ENCODE data around the gene DECR2.
A peak's percentile ranks its signal among the peaks of the same experiment; 100 is the strongest.

Gene DECR2

DNA sequence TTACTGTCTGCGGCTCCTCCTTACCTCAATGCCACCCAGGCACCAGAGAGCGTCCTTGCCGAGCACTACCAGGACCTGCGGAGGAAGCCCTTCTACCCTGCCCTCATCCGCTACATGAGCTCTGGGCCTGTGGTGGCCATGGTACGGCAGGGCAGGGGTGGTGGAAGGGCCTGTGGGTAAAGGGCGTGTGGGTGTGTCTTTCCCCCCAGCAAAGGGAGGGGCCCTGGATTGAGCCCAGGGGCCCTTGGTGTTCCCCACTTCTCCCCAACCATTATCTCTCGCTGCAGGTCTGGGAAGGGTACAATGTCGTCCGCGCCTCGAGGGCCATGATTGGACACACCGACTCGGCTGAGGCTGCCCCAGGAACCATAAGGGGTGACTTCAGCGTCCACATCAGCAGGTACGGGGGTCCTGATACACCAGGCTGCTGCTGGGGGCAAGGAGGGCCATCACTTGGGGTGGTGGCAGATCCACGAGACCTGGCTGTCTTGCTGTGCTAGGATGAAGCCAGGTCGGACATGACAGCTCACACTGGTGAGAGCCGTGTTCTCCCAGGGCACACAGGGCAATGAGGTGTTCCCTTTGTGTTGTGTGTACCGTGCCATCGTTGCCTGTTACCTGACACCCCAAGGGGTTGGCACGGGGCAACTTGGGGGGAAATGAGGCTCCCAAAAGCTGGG lies 2.2 kb upstream of the DECR2 start:
- POLR2A ChIA-PET: interaction anchor here (0.6 to 1.1 kb wide), 2 partner anchors 27 to 88 kb away, joined by 3 to 4 read pairs; no protein-coding TSS in a partner anchor
- CTCF ChIA-PET: interaction anchor here (0.6 to 1.3 kb wide), 3 partner anchors 8 to 60 kb away, joined by 3 to 5 read pairs (median 5); no protein-coding TSS in a partner anchor
- Histone ChIP-seq H3K4me3 (ENCODE audit: low read depth, low read length) (no peak overlapping the region), H3K9me3 (ENCODE audit: control insufficient read depth, insufficient read depth, low read depth, low read length) (no peaks in the 10 kb centered on the region), H3K4me1 (ENCODE audit: control insufficient read depth, insufficient read depth, low read length) (no peaks in the 10 kb centered on the region), H3K36me3 (ENCODE audit: control insufficient read depth in 2 of 2, insufficient read depth in 1 of 2, low read length in 2 of 2) (peaks cover 0 to 27% of the 10 kb centered on the region in 2 experiments; a peak in 2 of 3 replicates), H3K27ac (ENCODE audit: extremely low read depth, low read depth, low read length) (no peak overlapping the region)
- no peak for TF ChIP-seq KLF8 (tag by site-specific recombination; IDR thresholded peaks at IDR 0.05)
- peak; percentile 16; the same call in 1 of the 2 replicates for TF ChIP-seq GLIS2 (tag by site-specific recombination; IDR thresholded peaks at IDR 0.05)
- TF ChIP-seq ZNF341 (tag by site-specific recombination; IDR thresholded peaks at IDR 0.05; ENCODE audit: low read depth): no peak
- no peak for TF ChIP-seq ZNF138 (tag by site-specific recombination; IDR thresholded peaks at IDR 0.05; ENCODE audit: borderline replicate concordance)
- no peak for TF ChIP-seq YY2 (tag by site-specific recombination; IDR thresholded peaks at IDR 0.05)
- TF ChIP-seq, protein P1, sequence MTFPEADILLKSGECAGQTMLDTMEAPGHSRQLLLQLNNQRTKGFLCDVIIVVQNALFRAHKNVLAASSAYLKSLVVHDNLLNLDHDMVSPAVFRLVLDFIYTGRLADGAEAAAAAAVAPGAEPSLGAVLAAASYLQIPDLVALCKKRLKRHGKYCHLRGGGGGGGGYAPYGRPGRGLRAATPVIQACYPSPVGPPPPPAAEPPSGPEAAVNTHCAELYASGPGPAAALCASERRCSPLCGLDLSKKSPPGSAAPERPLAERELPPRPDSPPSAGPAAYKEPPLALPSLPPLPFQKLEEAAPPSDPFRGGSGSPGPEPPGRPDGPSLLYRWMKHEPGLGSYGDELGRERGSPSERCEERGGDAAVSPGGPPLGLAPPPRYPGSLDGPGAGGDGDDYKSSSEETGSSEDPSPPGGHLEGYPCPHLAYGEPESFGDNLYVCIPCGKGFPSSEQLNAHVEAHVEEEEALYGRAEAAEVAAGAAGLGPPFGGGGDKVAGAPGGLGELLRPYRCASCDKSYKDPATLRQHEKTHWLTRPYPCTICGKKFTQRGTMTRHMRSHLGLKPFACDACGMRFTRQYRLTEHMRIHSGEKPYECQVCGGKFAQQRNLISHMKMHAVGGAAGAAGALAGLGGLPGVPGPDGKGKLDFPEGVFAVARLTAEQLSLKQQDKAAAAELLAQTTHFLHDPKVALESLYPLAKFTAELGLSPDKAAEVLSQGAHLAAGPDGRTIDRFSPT (tag by site-specific recombination; IDR thresholded peaks at IDR 0.05): 0 out of 2 replicates have a peak, but pooled peaks have one; percentile 3
- TF ChIP-seq ZNF707 (tag by site-specific recombination; IDR thresholded peaks at IDR 0.05): no peak
- TF ChIP-seq, protein P2, sequence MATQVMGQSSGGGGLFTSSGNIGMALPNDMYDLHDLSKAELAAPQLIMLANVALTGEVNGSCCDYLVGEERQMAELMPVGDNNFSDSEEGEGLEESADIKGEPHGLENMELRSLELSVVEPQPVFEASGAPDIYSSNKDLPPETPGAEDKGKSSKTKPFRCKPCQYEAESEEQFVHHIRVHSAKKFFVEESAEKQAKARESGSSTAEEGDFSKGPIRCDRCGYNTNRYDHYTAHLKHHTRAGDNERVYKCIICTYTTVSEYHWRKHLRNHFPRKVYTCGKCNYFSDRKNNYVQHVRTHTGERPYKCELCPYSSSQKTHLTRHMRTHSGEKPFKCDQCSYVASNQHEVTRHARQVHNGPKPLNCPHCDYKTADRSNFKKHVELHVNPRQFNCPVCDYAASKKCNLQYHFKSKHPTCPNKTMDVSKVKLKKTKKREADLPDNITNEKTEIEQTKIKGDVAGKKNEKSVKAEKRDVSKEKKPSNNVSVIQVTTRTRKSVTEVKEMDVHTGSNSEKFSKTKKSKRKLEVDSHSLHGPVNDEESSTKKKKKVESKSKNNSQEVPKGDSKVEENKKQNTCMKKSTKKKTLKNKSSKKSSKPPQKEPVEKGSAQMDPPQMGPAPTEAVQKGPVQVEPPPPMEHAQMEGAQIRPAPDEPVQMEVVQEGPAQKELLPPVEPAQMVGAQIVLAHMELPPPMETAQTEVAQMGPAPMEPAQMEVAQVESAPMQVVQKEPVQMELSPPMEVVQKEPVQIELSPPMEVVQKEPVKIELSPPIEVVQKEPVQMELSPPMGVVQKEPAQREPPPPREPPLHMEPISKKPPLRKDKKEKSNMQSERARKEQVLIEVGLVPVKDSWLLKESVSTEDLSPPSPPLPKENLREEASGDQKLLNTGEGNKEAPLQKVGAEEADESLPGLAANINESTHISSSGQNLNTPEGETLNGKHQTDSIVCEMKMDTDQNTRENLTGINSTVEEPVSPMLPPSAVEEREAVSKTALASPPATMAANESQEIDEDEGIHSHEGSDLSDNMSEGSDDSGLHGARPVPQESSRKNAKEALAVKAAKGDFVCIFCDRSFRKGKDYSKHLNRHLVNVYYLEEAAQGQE (tag by site-specific recombination; IDR thresholded peaks at IDR 0.05): no peak
- TF ChIP-seq ZNF133 (tag by site-specific recombination; IDR thresholded peaks at IDR 0.05): no peak
- no peak for TF ChIP-seq HOXC10 (CRISPR knock-in tag; IDR thresholded peaks at IDR 0.05)
- TF ChIP-seq, protein P3, sequence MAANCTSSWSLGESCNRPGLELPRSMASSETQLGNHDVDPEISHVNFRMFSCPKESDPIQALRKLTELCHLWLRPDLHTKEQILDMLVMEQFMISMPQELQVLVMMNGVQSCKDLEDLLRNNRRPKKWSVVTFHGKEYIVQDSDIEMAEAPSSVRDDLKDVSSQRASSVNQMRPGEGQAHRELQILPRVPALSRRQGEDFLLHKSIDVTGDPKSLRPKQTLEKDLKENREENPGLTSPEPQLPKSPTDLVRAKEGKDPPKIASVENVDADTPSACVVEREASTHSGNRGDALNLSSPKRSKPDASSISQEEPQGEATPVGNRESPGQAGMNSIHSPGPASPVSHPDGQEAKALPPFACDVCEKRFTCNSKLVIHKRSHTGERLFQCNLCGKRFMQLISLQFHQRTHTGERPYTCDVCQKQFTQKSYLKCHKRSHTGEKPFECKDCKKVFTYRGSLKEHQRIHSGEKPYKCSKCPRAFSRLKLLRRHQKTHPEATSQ (tag by site-specific recombination; IDR thresholded peaks at IDR 0.05): no peak
- no peak for TF ChIP-seq HOXA7 (CRISPR knock-in tag; IDR thresholded peaks at IDR 0.05; ENCODE audit: borderline replicate concordance)
- TF ChIP-seq, protein P4, sequence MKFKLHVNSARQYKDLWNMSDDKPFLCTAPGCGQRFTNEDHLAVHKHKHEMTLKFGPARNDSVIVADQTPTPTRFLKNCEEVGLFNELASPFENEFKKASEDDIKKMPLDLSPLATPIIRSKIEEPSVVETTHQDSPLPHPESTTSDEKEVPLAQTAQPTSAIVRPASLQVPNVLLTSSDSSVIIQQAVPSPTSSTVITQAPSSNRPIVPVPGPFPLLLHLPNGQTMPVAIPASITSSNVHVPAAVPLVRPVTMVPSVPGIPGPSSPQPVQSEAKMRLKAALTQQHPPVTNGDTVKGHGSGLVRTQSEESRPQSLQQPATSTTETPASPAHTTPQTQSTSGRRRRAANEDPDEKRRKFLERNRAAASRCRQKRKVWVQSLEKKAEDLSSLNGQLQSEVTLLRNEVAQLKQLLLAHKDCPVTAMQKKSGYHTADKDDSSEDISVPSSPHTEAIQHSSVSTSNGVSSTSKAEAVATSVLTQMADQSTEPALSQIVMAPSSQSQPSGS (tag by site-specific recombination; IDR thresholded peaks at IDR 0.05; ENCODE audit: low read depth): no peak
- no peak for TF ChIP-seq KLF10 (tag by site-specific recombination; IDR thresholded peaks at IDR 0.05)
- TF ChIP-seq, protein P5, sequence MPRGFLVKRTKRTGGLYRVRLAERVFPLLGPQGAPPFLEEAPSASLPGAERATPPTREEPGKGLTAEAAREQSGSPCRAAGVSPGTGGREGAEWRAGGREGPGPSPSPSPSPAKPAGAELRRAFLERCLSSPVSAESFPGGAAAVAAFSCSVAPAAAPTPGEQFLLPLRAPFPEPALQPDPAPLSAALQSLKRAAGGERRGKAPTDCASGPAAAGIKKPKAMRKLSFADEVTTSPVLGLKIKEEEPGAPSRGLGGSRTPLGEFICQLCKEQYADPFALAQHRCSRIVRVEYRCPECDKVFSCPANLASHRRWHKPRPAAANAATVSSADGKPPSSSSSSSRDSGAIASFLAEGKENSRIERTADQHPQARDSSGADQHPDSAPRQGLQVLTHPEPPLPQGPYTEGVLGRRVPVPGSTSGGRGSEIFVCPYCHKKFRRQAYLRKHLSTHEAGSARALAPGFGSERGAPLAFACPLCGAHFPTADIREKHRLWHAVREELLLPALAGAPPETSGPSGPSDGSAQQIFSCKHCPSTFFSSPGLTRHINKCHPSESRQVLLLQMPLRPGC (tag by site-specific recombination; IDR thresholded peaks at IDR 0.05): no peak
- TF ChIP-seq ZNF654 (tag by site-specific recombination; IDR thresholded peaks at IDR 0.05; ENCODE audit: low read depth): no peak
- TF ChIP-seq, protein P6, sequence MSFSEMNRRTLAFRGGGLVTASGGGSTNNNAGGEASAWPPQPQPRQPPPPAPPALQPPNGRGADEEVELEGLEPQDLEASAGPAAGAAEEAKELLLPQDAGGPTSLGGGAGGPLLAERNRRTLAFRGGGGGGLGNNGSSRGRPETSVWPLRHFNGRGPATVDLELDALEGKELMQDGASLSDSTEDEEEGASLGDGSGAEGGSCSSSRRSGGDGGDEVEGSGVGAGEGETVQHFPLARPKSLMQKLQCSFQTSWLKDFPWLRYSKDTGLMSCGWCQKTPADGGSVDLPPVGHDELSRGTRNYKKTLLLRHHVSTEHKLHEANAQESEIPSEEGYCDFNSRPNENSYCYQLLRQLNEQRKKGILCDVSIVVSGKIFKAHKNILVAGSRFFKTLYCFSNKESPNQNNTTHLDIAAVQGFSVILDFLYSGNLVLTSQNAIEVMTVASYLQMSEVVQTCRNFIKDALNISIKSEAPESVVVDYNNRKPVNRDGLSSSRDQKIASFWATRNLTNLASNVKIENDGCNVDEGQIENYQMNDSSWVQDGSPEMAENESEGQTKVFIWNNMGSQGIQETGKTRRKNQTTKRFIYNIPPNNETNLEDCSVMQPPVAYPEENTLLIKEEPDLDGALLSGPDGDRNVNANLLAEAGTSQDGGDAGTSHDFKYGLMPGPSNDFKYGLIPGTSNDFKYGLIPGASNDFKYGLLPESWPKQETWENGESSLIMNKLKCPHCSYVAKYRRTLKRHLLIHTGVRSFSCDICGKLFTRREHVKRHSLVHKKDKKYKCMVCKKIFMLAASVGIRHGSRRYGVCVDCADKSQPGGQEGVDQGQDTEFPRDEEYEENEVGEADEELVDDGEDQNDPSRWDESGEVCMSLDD (tag by site-specific recombination; IDR thresholded peaks at IDR 0.05): no peak
- TF ChIP-seq ZNF223 (tag by site-specific recombination; IDR thresholded peaks at IDR 0.05): no peak
- TF ChIP-seq, protein P7, sequence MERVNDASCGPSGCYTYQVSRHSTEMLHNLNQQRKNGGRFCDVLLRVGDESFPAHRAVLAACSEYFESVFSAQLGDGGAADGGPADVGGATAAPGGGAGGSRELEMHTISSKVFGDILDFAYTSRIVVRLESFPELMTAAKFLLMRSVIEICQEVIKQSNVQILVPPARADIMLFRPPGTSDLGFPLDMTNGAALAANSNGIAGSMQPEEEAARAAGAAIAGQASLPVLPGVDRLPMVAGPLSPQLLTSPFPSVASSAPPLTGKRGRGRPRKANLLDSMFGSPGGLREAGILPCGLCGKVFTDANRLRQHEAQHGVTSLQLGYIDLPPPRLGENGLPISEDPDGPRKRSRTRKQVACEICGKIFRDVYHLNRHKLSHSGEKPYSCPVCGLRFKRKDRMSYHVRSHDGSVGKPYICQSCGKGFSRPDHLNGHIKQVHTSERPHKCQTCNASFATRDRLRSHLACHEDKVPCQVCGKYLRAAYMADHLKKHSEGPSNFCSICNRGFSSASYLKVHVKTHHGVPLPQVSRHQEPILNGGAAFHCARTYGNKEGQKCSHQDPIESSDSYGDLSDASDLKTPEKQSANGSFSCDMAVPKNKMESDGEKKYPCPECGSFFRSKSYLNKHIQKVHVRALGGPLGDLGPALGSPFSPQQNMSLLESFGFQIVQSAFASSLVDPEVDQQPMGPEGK (tag by site-specific recombination; IDR thresholded peaks at IDR 0.05): peak; percentile 12; the same call in 1 of the 2 replicates
- TF ChIP-seq ZNF830 (tag by site-specific recombination; IDR thresholded peaks at IDR 0.05; ENCODE audit: low read depth): no peak
